K562 (cell line): ENCODE results near the gene GRAPL. TPM values are rescaled to one million over a fixed set of nuclear protein-coding genes. Genes with fewer than 3 reads are reported as not detected.
"Not testable (repeated sequence)": the region's sequence is repeated elsewhere in the genome, so short reads cannot be mapped to it uniquely, and the experiment has no call there.

Experiments
- ATAC-seq: fragments of 200-7000 bp; cut with Tn5 transposase; 3 replicates; pipeline ENCODE4 v1.9.1; 2020; ENCODE audit warnings: moderate library complexity
- Bru-seq: library from RNA; stranded (reverse); fragments of 400-500 nt; gene quantifications from one replicate; lab custom pipeline; 2021; lab: Mats Ljungman, UMichigan
- BruChase-seq, 2 experiments: library from RNA; stranded (reverse); fragments of 400-500 nt; gene quantifications; one replicate each; lab custom pipeline; 2021; lab: Mats Ljungman, UMichigan
- BruUV-seq: library from RNA; stranded (reverse); fragments of 400-500 nt; replicated peaks from 2 replicates; lab custom pipeline; 2021; lab: Mats Ljungman, UMichigan
- CTCF ChIA-PET: fragments of 300-600 bp; formaldehyde crosslinking; extraction: SDS; loops from one replicate; lab custom pipeline; 2021; ENCODE audit warnings: low intra/inter-chr PET ratio; lab: Yijun Ruan, JAX
- POLR2A ChIA-PET: fragments of 300-600, 350-650 bp; sonication (Branson Sonifier 250); formaldehyde crosslinking; extraction: SDS; loops from one replicate; lab custom pipeline; 2021; ENCODE audit warnings: antibody characterized with exemption, inconsistent platforms; lab: Yijun Ruan, JAX
- DNase-seq, 4 experiments: peaks; one replicate each; pipeline versions ENCODE4 v3.0.0 to v3.0.0-alpha.2; 2011 to 2018; ENCODE audit warnings: low spot score in 3 of 4, mixed read lengths in 3 of 4; ENCODE audit errors: extremely low read depth in 1 of 4
- FAIRE-seq: peaks from 2 replicates; lab custom pipeline; 2011; peaks lifted over from hg19 to GRCh38; lab: Jason Lieb, UNC
- H2AFZ ChIP-seq: 2 replicates; pipeline ENCODE4 v1.6.0; 2011; ENCODE audit warnings: low read depth, low read length, control low read depth, inconsistent platforms
- H3K27ac ChIP-seq: fragments of 200-600 bp; 3 replicates; pipeline ENCODE4 v1.8.0; 2011; ENCODE audit warnings: low read depth, mild to moderate bottlenecking, control low read depth, inconsistent platforms, low read length, moderate library complexity, mixed read lengths; ENCODE audit errors: extremely low read depth
- H3K27me3 ChIP-seq, 2 experiments: fragments of 300-600 bp in 1 of 2; 2 replicates in 1 of 2; 3 replicates in 1 of 2; pipeline versions ENCODE4 v1.6.0 to v1.8.0; 2011; ENCODE audit warnings: inconsistent platforms in 2 of 2, low read length in 2 of 2, mild to moderate bottlenecking in 1 of 2, mixed read lengths in 1 of 2, moderate library complexity in 1 of 2; ENCODE audit not compliant: control insufficient read depth in 2 of 2, insufficient read depth in 2 of 2
- H3K36me3 ChIP-seq: fragments of 300-600 bp; 3 replicates; pipeline ENCODE4 v1.8.0; 2011; ENCODE audit warnings: mild to moderate bottlenecking, low read length, inconsistent platforms; ENCODE audit not compliant: control insufficient read depth, insufficient read depth
- H3K4me1 ChIP-seq, 2 experiments: fragments of 200-600 bp in 1 of 2; replicated peaks in 1 of 2; 2 replicates in 1 of 2; 3 replicates in 1 of 2; pipeline versions ENCODE4 v1.5.1 to v1.8.0; 2011; ENCODE audit warnings: inconsistent platforms in 2 of 2, low read length in 2 of 2, mild to moderate bottlenecking in 1 of 2, mixed read lengths in 1 of 2, moderate library complexity in 1 of 2; ENCODE audit not compliant: control insufficient read depth in 2 of 2, insufficient read depth in 2 of 2
- H3K4me2 ChIP-seq: 2 replicates; pipeline ENCODE4 v1.6.1; 2011; ENCODE audit warnings: low read length, control low read depth, inconsistent platforms, mixed read lengths; ENCODE audit not compliant: insufficient read depth
- H3K4me3 ChIP-seq: fragments of 200-600 bp; sonication (generic), shearing (Covaris generic); 2 replicates; pipeline ENCODE4 v1.5.1; 2016; ENCODE audit warnings: control low read depth, inconsistent platforms
- H3K79me2 ChIP-seq: fragments of 200-600 bp; 3 replicates; pipeline ENCODE4 v1.8.0; 2011; ENCODE audit warnings: low read length, inconsistent platforms; ENCODE audit not compliant: control insufficient read depth, insufficient read depth
- H3K9ac ChIP-seq, 2 experiments: 2 replicates each; pipeline versions ENCODE4 v1.6.0 to v1.6.1; 2011; ENCODE audit warnings: low read depth in 2 of 2, low read length in 2 of 2, control low read depth in 1 of 2, inconsistent platforms in 1 of 2, mild to moderate bottlenecking in 1 of 2, mixed read lengths in 1 of 2; ENCODE audit not compliant: insufficient read depth in 1 of 2
- H3K9me1 ChIP-seq: one replicate; pipeline ENCODE4 v1.6.0; 2011; ENCODE audit warnings: inconsistent platforms, mild to moderate bottlenecking, low read length, moderate library complexity; ENCODE audit not compliant: control insufficient read depth, insufficient read depth
- H3K9me3 ChIP-seq: replicated peaks from 2 replicates; pipeline ENCODE4 v1.5.1; 2011; ENCODE audit warnings: low read depth, low read length, inconsistent platforms; ENCODE audit not compliant: control insufficient read depth, insufficient read depth
- H4K20me1 ChIP-seq: replicated peaks from 2 replicates; pipeline ENCODE4 v1.6.1; 2011; ENCODE audit warnings: low read length, inconsistent platforms, mixed read lengths; ENCODE audit not compliant: control insufficient read depth, insufficient read depth
- WGBS: fragments of 100-300 bp; shearing (Covaris generic); methylation state at CpG from one replicate; pipeline ENCODE4 v1.1.6; 2016; ENCODE audit warnings: low coverage, mixed read lengths; ENCODE audit not compliant: insufficient coverage; ENCODE audit errors: missing lambda C conversion rate; 5-methylcytosine and 5-hydroxymethylcytosine counted together
- in situ Hi-C: fragments of 300-500 bp; cut with MboI; formaldehyde crosslinking; loops from 4 replicates; pipeline ENCODE4 v1.15.0; 2018; ENCODE audit warnings: inconsistent platforms, mixed read lengths
- intact Hi-C: fragments of 100-400 bp; cut with micrococcal nuclease; formaldehyde crosslinking; loops from 2 replicates; pipeline ENCODE4 v1.14.2; 2022
- long read RNA-seq, 3 experiments: library from polyadenylated mRNA in 2 of 3; library from RNA in 1 of 3; unstranded in 2 of 3; stranded (forward) in 1 of 3; transcript quantifications; one replicate each; pipeline ENCODE4 v2.0.0, GENCODE V29; 2019 to 2022
- polyA minus RNA-seq, 3 experiments: library from RNA; depleted of rRNA, polyadenylated mRNA; stranded (reverse); fragments of >200 nt; gene quantifications; 2 replicates each; pipeline ENCODE4 v1.2.3, GENCODE V29; 2011
- polyA plus RNA-seq, 8 experiments: library from polyadenylated mRNA; depleted of rRNA in 4 of 8; stranded (reverse) in 5 of 8; unstranded in 3 of 8; fragments of >200 nt; fragmentation: Nextera tagmentation in 2 of 8; fragmentation: Illumina TruSeq in 1 of 8; extraction: Ambion mirVana in 2 of 8; extraction: Trizol in 1 of 8; gene quantifications; 2 replicates each; pipeline versions ENCODE4 v1.2.1 to v1.2.3, GENCODE V29; 2011 to 2014; ENCODE audit warnings: inconsistent platforms in 1 of 8, missing spikeins in 1 of 8
- total RNA-seq, 7 experiments: library from RNA; depleted of rRNA in 6 of 7; stranded (reverse); fragments of >200 nt in 6 of 7; fragmentation: Illumina TruSeq in 2 of 7; extraction: Trizol in 2 of 7; gene quantifications; 2 replicates each; pipeline versions ENCODE4 v1.2.1 to v1.2.3, GENCODE V29; 2011 to 2021; ENCODE audit warnings: low replicate concordance in 1 of 7

GRAPL gene
- 0.48 and 0.81 TPM in 2 replicates for total RNA-seq (2011; cell fraction: chromatin; rRNA removed; ENCODE audit: low replicate concordance)
- not detected in 2 replicates for total RNA-seq (2011; cell fraction: nucleolus; rRNA removed)
- 0.37 TPM in 1 of 2 replicates, not detected in the other for total RNA-seq (2011; cell fraction: nucleoplasm; rRNA removed)
- total RNA-seq (2014; rRNA removed) (not detected in 2 replicates), total RNA-seq (2014; rRNA removed; fragmentation: Illumina TruSeq; extraction: Trizol) (not detected in 2 replicates), total RNA-seq (2015; rRNA removed; fragmentation: Illumina TruSeq; extraction: Trizol) (not detected in 2 replicates), total RNA-seq (2021) (0.22 TPM in 1 of 2 replicates, not detected in the other), polyA plus RNA-seq (2011; rRNA removed) (0.11 TPM in 1 of 2 replicates, not detected in the other), polyA plus RNA-seq (2014; fragmentation: Illumina TruSeq; extraction: Trizol) (not detected in 2 replicates), polyA plus RNA-seq (2014; fragmentation: Nextera tagmentation; extraction: Ambion mirVana) (not detected), polyA plus RNA-seq (2014; rRNA removed) (not detected in 2 replicates), polyA minus RNA-seq (2011; rRNA and poly(A)+ RNA removed) (not detected in 2 replicates), Bru-seq, nascent RNA (percentile 4 among the genes with signal in this experiment), BruChase-seq, experiment 1, labeled RNA remaining after a 2-hour chase (not detected), BruChase-seq, experiment 2, labeled RNA remaining after a 6-hour chase (percentile 6 among the genes with signal in this experiment)
- polyA plus RNA-seq (2011; cell fraction: cytosol; rRNA removed) = not detected in 2 replicates
- polyA plus RNA-seq (2011; cell fraction: nucleus; rRNA removed) = not detected in 2 replicates
- polyA plus RNA-seq (2012) = not detected in 2 replicates
- not detected in 2 replicates for polyA minus RNA-seq (2011; cell fraction: cytosol; rRNA and poly(A)+ RNA removed)
- not detected in 2 replicates for polyA minus RNA-seq (2011; cell fraction: nucleus; rRNA and poly(A)+ RNA removed)
- long read RNA-seq, experiment 1 = 0 reads
- long read RNA-seq, experiment 2 = 0 reads
- long read RNA-seq, experiment 3 = 0 reads

- ATAC-seq, H3K9ac ChIP-seq, H2AFZ ChIP-seq, CTCF ChIA-PET, H3K27me3 ChIP-seq, H3K9me1 ChIP-seq, H3K36me3 ChIP-seq, DNase-seq, BruUV-seq, H4K20me1 ChIP-seq, in situ Hi-C loops, H3K4me2 ChIP-seq, H3K4me1 ChIP-seq, POLR2A ChIA-PET, H3K27ac ChIP-seq, H3K9me3 ChIP-seq, intact Hi-C loops, H3K79me2 ChIP-seq, H3K4me3 ChIP-seq: not testable (repeated sequence)
- FAIRE-seq = peak; percentile 37
- WGBS = no CpG with 5 or more reads among the region's 14 CpGs
Measured at GRCh38 chr17:19127148-19127980, at the start of gene GRAPL. Gene GRAPL (plus strand): TSS chr17:19127589. CDS start chr17:19127620, 31 bp downstream.

- H3K4me3 ChIP-seq, intact Hi-C loops, H4K20me1 ChIP-seq, H3K79me2 ChIP-seq, POLR2A ChIA-PET, H3K4me1 ChIP-seq, H3K9ac ChIP-seq, H3K9me3 ChIP-seq, BruUV-seq, H3K9me1 ChIP-seq, H3K27me3 ChIP-seq, CTCF ChIA-PET, H2AFZ ChIP-seq, H3K4me2 ChIP-seq, DNase-seq, H3K36me3 ChIP-seq, FAIRE-seq, H3K27ac ChIP-seq, in situ Hi-C loops: not testable (repeated sequence)
- WGBS = no CpG with 5 or more reads among the region's 77 CpGs
- peak; percentile 86 for ATAC-seq
Measured at GRCh38 chr17:19088804-19089685, 38.3 kb upstream of the GRAPL start.
